Type B pancreatic cell (in vitro differentiated cells): ENCODE measurements around the gene CD8B2. TPM values are rescaled to one million over a fixed set of nuclear protein-coding genes. Genes with fewer than 3 reads are reported as not detected.

Experiments
- DNase-seq: peaks from one replicate; pipeline ENCODE4 v3.0.0; 2021; ENCODE audit warnings: mixed read lengths; ENCODE audit not compliant: unreplicated experiment; ENCODE audit errors: extremely low spot score
- H3K27ac Mint-ChIP-seq: 2 replicates; pipeline ENCODE4 v1.8.0; 2021; ENCODE audit warnings: mild to moderate bottlenecking, mixed read lengths
- H3K27me3 Mint-ChIP-seq: 2 replicates; pipeline ENCODE4 v1.8.0; 2021; ENCODE audit warnings: mixed read lengths
- H3K36me3 Mint-ChIP-seq: 2 replicates; pipeline ENCODE4 v1.8.0; 2021; ENCODE audit warnings: mixed read lengths
- H3K4me1 Mint-ChIP-seq: one replicate; pipeline ENCODE4 v1.8.0; 2021; ENCODE audit warnings: mixed read lengths; ENCODE audit not compliant: unreplicated experiment
- H3K4me3 Mint-ChIP-seq: 2 replicates; pipeline ENCODE4 v1.8.0; 2021; ENCODE audit warnings: mild to moderate bottlenecking, mixed read lengths
- H3K9me3 Mint-ChIP-seq: 2 replicates; pipeline ENCODE4 v1.8.0; 2021; ENCODE audit warnings: mixed read lengths
- CTCF ChIP-seq: fragments of 200-600 bp; sonication (generic); conservative IDR thresholded peaks from 2 replicates; pipeline ENCODE4 v1.5.0; 2021; ENCODE audit warnings: antibody characterized with exemption, mild to moderate bottlenecking
- total RNA-seq: library from RNA; stranded (reverse); gene quantifications from 2 replicates; pipeline ENCODE4 v1.2.1, GENCODE V29; 2021; ENCODE audit warnings: low replicate concordance

The CD8B2 gene
- total RNA-seq, 1 donor from 2014 or later = 0.31 TPM

GRCh38 chr2:106546391-106546990, 59.3 kb downstream of the CD8B2 start:
- TF ChIP-seq CTCF = no peak
- H3K9me3 Mint-ChIP-seq = no peaks in the 10 kb centered on the region
- peaks cover 8% of the 10 kb centered on the region for H3K27me3 Mint-ChIP-seq
- no peak overlapping the region for H3K27ac Mint-ChIP-seq
- no peaks in the 10 kb centered on the region for H3K36me3 Mint-ChIP-seq
- peaks cover 18% of the 10 kb centered on the region for H3K4me1 Mint-ChIP-seq
- no peak overlapping the region for H3K4me3 Mint-ChIP-seq
- no peak for DNase-seq

GRCh38 chr2:106547164-106547903, 60.2 kb downstream of the CD8B2 start:
- Mint-ChIP-seq H3K9me3 (no peaks in the 10 kb centered on the region), H3K4me3 (no peak overlapping the region), H3K27me3 (peaks cover 8% of the 10 kb centered on the region), H3K36me3 (no peaks in the 10 kb centered on the region), H3K4me1 (peaks cover 24% of the 10 kb centered on the region), H3K27ac (no peak overlapping the region)
- TF ChIP-seq CTCF = no peak
- no peak for DNase-seq

- no peak for DNase-seq
- no peaks in the 10 kb centered on the region for H3K27me3 Mint-ChIP-seq
- no peak overlapping the region for H3K27ac Mint-ChIP-seq
- peaks cover 39% of the 10 kb centered on the region for H3K4me1 Mint-ChIP-seq
- no peak overlapping the region for H3K4me3 Mint-ChIP-seq
- no peak for TF ChIP-seq CTCF
- no peaks in the 10 kb centered on the region for H3K36me3 Mint-ChIP-seq
- peaks cover 7% of the 10 kb centered on the region for H3K9me3 Mint-ChIP-seq
Measured at GRCh38 chr2:106551417-106552130, 64.4 kb downstream of the CD8B2 start.

- peak overlapping the region; percentile 16 for H3K4me3 Mint-ChIP-seq
- no peaks in the 10 kb centered on the region for H3K36me3 Mint-ChIP-seq
- H3K4me1 Mint-ChIP-seq = peaks cover 30% of the 10 kb centered on the region
- no peak for DNase-seq
- TF ChIP-seq CTCF = no peak
- no peaks in the 10 kb centered on the region for H3K27me3 Mint-ChIP-seq
- peak overlapping the region; percentile 29 for H3K27ac Mint-ChIP-seq
- H3K9me3 Mint-ChIP-seq = peaks cover 7% of the 10 kb centered on the region
Measured at GRCh38 chr2:106552921-106553320, 65.8 kb downstream of the CD8B2 start.

GRCh38 chr2:106553321-106553720, 66.2 kb downstream of the CD8B2 start:
- peaks cover 26% of the 10 kb centered on the region for H3K4me1 Mint-ChIP-seq
- peak overlapping the region; percentile 16 for H3K4me3 Mint-ChIP-seq
- peaks cover 7% of the 10 kb centered on the region for H3K9me3 Mint-ChIP-seq

More at GRCh38 chr2:106553321-106553720, 66.2 kb downstream of the CD8B2 start:
- Mint-ChIP-seq H3K36me3 (no peaks in the 10 kb centered on the region), H3K27ac (peak overlapping the region; percentile 29), H3K27me3 (no peaks in the 10 kb centered on the region)
- TF ChIP-seq CTCF = no peak
- no peak for DNase-seq
